ENCODE data around the gene PTGER3.
"Not testable (repeated sequence)": the region's sequence is repeated elsewhere in the genome, so short reads cannot be mapped to it uniquely, and the experiment has no call there.

GRCh38 chr1:70985776-70986225, 61.8 kb downstream of the PTGER3 start:
- TF ChIP-seq JUND (IDR thresholded peaks at IDR 0.05); CTCF (IDR thresholded peaks at IDR 0.05; ENCODE audit: low read depth, low read length, missing input control); YY1 (IDR thresholded peaks at IDR 0.05); TAF1 (conservative IDR thresholded peaks at IDR 0.05); ATF3 (IDR thresholded peaks at IDR 0.05): not testable (repeated sequence)

Data from liver (tissue), 3 donors.